Posterior vena cava (tissue), 2 donors: Measurements from ENCODE around the gene ACO2. TPM values are rescaled to one million over a fixed set of nuclear protein-coding genes. Genes with fewer than 3 reads are reported as not detected.
"Not testable (repeated sequence)": the region's sequence is repeated elsewhere in the genome, so short reads cannot be mapped to it uniquely, and the experiment has no call there.

Source experiments
- DNase-seq: peaks from one replicate; pipeline ENCODE4 v3.0.0-alpha.2; 2020; ENCODE audit warnings: low spot score
- intact Hi-C, 2 donors: fragments of 100-400 bp; cut with DNase I; formaldehyde crosslinking; loops; one replicate each; pipeline versions ENCODE4 v1.14.1 to v1.14.2; 2022 to 2023
- total RNA-seq, 2 donors: library from RNA; stranded (reverse); fragmentation: NEBNext Ultra II Directional; extraction: Animal tissue kit (Norgen Biotek cat#: 25700); gene quantifications; one replicate each; pipeline ENCODE4 v1.2.1, GENCODE V29; 2021
- donor health status: DM: yes; HTN: yes; CAD: no.
- donor health status: DM: yes; HTN: yes; CAD: no.

The ACO2 gene
- total RNA-seq, 2 donors from 2014 or later, result 61.4 to 63.8 TPM

GRCh38 chr22:41446639-41447434 lies 22.1 kb upstream of the ACO2 start, which contains the start of gene TOB2:
TOB2 (minus strand) TSS chr22:41446801; CDS start chr22:41437345, 9,456 bp downstream.
- intact Hi-C loops, result no loop called here

DNA sequence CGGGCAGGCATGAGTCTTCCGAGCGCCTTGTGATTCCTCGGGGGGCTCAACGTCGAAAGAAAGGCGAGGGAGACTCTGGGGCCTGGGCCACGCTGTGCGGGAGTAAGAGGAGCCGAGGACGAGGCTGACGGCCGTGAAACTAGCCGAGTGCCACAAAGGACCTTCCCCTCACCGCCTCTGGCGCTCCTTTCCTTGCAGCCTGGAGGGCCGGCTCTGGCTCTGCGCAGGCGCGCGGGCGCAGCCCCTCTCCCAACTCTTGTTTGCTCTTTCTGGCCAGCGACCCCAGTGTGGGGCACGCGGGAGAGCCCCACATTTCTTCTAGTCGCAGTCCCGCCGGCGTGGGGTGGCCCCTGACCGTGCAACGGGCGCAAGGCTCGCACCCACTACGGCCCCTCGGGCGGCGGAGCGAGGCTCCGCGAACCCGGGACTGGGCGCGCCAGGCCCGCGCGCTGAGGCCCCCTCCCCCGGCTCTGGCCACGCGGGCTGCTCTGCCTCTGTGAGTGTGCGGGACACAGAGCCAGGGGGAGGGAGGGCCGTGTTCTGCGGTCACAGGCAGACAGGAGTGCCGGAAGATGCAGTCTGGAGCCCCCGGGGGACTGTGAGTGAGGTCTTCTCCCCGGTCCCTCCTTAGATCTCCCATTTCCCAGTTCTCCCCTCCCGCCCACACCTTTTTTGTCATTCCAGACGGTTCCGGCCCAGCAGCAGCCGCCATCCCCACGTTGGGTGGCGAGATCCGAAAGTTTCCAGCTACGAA lies 21.3 kb upstream of the ACO2 start:
- DNase-seq, result peak; percentile 90
- intact Hi-C loops, result no loop called here

More at GRCh38 chr22:41446639-41447434, 22.1 kb upstream of the ACO2 start, which contains the start of gene TOB2:
- DNase-seq, result peak; percentile 97

GRCh38 chr22:41448189-41448808 lies 20.6 kb upstream of the ACO2 start:
- intact Hi-C loops, result no loop called here
- DNase-seq, result peak; percentile 98

DNA sequence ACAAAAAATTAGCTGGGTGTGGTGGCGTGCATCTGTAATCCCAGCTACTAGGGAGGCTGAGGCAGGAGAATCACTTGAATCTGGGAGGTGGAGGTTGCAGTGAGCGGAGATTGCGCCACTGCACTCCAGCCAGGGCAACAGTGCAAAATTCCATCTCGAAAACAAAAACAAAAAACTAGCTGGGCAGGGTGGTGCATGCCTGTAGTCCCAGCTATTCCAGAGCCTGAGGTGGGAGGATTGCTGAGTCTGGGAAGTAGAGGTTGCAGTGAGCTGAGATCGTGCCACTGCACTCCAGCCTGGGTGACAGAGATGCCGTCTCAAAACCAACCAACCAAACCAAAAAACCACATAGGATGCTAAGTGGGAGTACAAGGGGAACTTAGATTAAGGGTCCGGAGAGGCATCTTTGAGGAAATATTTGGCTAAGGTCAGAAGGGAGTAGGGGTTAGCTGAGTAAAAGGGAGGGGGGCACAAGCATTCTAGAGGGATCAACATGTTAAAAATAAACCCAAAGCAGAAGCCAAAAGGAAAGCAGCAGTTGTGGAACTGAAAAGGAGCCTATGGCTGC lies 10.7 kb upstream of the ACO2 start:
- no peak for DNase-seq
- intact Hi-C loops, result no loop called here

- intact Hi-C loops, result no loop called here
- no peak for DNase-seq
Measured at GRCh38 chr22:41459431-41459830, 9.5 kb upstream of the ACO2 start.

DNA sequence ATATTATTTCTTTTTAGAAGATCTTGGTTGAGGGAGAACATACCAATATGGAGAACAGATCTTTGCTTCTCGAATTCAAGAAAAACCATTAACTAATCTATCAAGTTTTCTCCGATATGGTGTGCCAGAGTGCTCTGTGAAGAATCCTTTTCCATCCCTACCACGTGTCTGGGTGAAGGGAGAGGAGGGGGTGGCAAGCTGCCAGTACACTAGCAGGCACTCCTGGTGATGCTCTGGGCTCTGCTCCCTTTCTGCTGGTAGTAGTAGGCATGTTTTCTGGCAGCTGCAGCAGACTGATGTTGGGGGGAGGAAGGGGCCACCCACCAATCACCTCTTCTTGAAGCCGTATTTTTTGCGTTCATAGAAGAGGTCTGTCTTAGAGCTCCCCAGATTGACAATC lies 8.8 kb upstream of the ACO2 start:
- DNase-seq, intact Hi-C loops: not testable (repeated sequence)

DNA sequence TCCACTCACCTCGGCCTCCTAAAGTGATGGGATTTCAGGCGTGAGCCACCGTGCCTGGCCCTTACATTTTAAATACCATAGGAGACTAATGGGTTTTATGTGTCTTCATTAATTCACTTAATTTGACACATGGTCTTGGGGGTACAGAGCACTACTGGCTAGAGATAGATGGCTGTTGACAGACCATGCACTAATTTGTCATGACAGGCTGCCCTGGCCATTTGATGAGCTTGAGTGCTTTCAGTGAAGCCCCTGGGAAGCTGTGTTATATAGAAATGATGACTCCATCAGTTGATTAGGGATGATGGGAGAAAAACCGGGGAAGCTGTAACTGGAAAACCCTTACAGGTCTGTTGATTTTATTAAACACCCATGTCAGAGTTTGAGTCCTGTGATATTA lies 7.0 kb upstream of the ACO2 start:
- intact Hi-C loops, result no loop called here
- DNase-seq, result no peak

GRCh38 chr22:41469218-41469851 lies 418 bp downstream of the ACO2 start:
- DNase-seq, result no peak
- intact Hi-C loops, result no loop called here

DNA sequence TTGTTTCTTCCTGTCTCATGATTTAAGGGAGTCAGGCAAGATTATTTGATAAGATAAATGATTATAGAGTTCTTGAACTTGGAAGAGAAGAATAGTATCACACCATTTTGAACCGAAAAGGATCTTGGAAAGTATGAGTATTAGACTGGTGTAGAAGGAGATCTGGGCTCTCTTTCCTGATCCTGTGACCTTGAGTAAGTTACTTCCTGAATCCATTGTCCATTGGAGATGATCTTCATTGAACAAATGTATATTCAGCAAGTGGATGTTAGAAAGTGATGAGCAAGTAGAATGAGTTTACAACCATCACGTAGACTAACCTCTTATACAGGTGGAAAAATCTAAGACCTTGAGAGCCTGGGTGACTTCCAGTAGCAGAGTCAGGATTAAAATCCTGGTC lies 2.0 kb downstream of the ACO2 start:
- no peak for DNase-seq

GRCh38 chr22:41471568-41471967 lies 2.7 kb downstream of the ACO2 start:
- intact Hi-C loops, result no loop called here
- no peak for DNase-seq

More for the DNA sequence above, 2.0 kb downstream of the ACO2 start:
- intact Hi-C loops, result no loop called here

- no peak for DNase-seq
- intact Hi-C loops, result loop anchor here in 1 of 2 donors (5.0 kb wide), 1 partner anchor 37 kb away; no protein-coding TSS in a partner anchor
Measured at GRCh38 chr22:41474872-41475451, 6.0 kb downstream of the ACO2 start.

DNA sequence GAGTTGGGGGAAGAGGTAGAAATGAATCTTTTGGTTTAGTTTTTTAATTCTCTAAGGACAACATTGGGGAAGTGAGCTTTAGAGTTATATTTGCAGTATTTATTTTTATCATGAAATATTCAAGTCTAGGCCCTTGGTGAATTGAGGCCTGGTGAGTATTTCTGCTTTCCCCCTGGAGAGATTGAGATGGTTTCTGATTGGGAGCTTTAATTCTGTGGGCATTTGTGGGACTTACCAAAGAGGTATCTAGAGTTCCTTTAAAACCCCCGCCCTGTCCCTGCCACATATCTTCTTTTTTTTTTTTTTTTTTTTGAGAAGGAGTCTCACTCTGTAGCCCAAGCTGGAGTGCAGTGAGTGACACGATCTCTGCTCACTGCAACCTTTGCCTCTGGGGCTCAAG lies 9.6 kb downstream of the ACO2 start:
- intact Hi-C loops, result loop anchor here in 1 of 2 donors (5.0 kb wide), 1 partner anchor 34 kb away; no protein-coding TSS in a partner anchor
- peak; percentile 19 for DNase-seq

GRCh38 chr22:41478891-41479521 lies 10.1 kb downstream of the ACO2 start:
- intact Hi-C loops, result loop anchor here in 1 of 2 donors (5.0 kb wide), 1 partner anchor 33 kb away; no protein-coding TSS in a partner anchor
- peak; percentile 38 for DNase-seq

- intact Hi-C loops, result loop anchor here in 1 of 2 donors (5.0 kb wide), 1 partner anchor 32 kb away; no protein-coding TSS in a partner anchor
- DNase-seq, result peak; percentile 29
Measured at GRCh38 chr22:41479671-41480396, 10.9 kb downstream of the ACO2 start.

DNA sequence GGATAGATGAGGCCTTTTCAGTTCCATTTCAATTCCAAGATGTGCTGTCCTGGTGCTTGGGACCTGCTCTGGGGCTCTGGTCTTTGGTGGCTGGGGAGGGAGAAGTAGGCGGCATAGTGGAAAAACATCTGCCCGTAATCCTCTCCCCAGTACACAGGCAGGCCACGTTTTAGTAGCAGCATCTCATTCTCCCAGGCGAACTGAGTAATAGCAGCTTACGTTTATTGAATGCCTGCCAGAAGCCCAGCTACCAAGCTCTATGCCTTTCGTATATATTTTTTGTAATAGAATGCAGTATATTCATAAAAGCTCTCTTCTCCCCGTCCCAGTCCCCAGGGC lies 11.4 kb downstream of the ACO2 start:
- DNase-seq, result peak; percentile 37
- intact Hi-C loops, result no loop called here

GRCh38 chr22:41481131-41481830 lies 12.4 kb downstream of the ACO2 start:
- peak; percentile 65 for DNase-seq
- intact Hi-C loops, result no loop called here

- intact Hi-C loops, result no loop called here
- peak; percentile 55 for DNase-seq
Measured at GRCh38 chr22:41481925-41482318, 13.0 kb downstream of the ACO2 start.
